K562 (cell line): ENCODE data around the gene SPIRE1. TPM values are rescaled to one million over a fixed set of nuclear protein-coding genes. Genes with fewer than 3 reads are reported as not detected.

Experiments
- ARID2 ChIP-seq: fragments of 450-650 bp; IDR thresholded peaks from 2 replicates; pipeline ENCODE4 v1.6.1; 2017; ENCODE audit warnings: antibody characterized with exemption, mild to moderate bottlenecking
- ASH1L ChIP-seq: fragments of 450-650 bp; IDR thresholded peaks from 2 replicates; pipeline ENCODE4 v1.6.1; 2018; ENCODE audit warnings: borderline replicate concordance, mild to moderate bottlenecking, low read depth; ENCODE audit not compliant: partially characterized antibody
- CTCFL ChIP-seq: IDR thresholded peaks from 2 replicates; pipeline ENCODE4 v1.6.1; 2011; ENCODE audit warnings: borderline replicate concordance, low read depth, mild to moderate bottlenecking, moderate library complexity, low read length; ENCODE audit not compliant: insufficient read depth, poor library complexity, severe bottlenecking
- ELK3 ChIP-seq: fragments of 450-650 bp; formaldehyde crosslinking; IDR thresholded peaks from 2 replicates; pipeline ENCODE4 v1.4.0; 2020; ENCODE audit warnings: mild to moderate bottlenecking
- EWSR1 ChIP-seq: fragments of 450-650 bp; IDR thresholded peaks from 2 replicates; pipeline ENCODE4 v1.6.1; 2018; ENCODE audit warnings: borderline replicate concordance, mild to moderate bottlenecking, low read depth, moderate library complexity; ENCODE audit not compliant: partially characterized antibody
- KLF6 ChIP-seq: fragments of 250-450 bp; sonication (Bioruptor Pico); IDR thresholded peaks from 2 replicates; pipeline ENCODE4 v1.4.0; 2020; ENCODE audit warnings: mild to moderate bottlenecking, moderate library complexity, borderline replicate concordance
- MAX ChIP-seq: sonication (generic); formaldehyde crosslinking; IDR thresholded peaks from 2 replicates; pipeline ENCODE4 v1.9.0; 2022; ENCODE audit warnings: mild to moderate bottlenecking, missing genetic modification reagents
- MEF2A ChIP-seq: IDR thresholded peaks from 2 replicates; pipeline ENCODE4 v1.6.1; 2011; ENCODE audit warnings: low read depth, mild to moderate bottlenecking, low read length, moderate library complexity; ENCODE audit not compliant: control insufficient read depth
- PCBP2 ChIP-seq: fragments of 200-400 bp; formaldehyde crosslinking; IDR thresholded peaks from 2 replicates; pipeline ENCODE4 v1.6.1; 2018; ENCODE audit warnings: low read length, low read depth, mild to moderate bottlenecking, moderate library complexity; ENCODE audit not compliant: poor library complexity, severe bottlenecking
- POLR2G ChIP-seq: fragments of 200-400 bp; formaldehyde crosslinking; IDR thresholded peaks from 2 replicates; pipeline ENCODE4 v1.6.1; 2017; ENCODE audit warnings: low read depth, mild to moderate bottlenecking, antibody characterized with exemption, low read length, moderate library complexity
- STAT5A ChIP-seq: IDR thresholded peaks from 2 replicates; pipeline ENCODE4 v1.6.1; 2012; ENCODE audit warnings: low read length, inconsistent platforms, borderline replicate concordance
- TAF1 ChIP-seq: IDR thresholded peaks from 2 replicates; pipeline ENCODE4 v1.6.1; 2011; ENCODE audit warnings: mild to moderate bottlenecking, low read length, moderate library complexity; ENCODE audit not compliant: insufficient read depth, control insufficient read depth, severe bottlenecking; ENCODE audit errors: extremely low read depth
- TSC22D4 ChIP-seq: fragments of 450-650 bp; IDR thresholded peaks from 2 replicates; pipeline ENCODE4 v1.6.1; 2016; ENCODE audit warnings: missing genetic modification characterization, missing biosample characterization, control low read depth
- YBX1 ChIP-seq: fragments of 450-650 bp; IDR thresholded peaks from 2 replicates; pipeline ENCODE4 v1.7.1; 2016; ENCODE audit warnings: mild to moderate bottlenecking
- ZNF239 ChIP-seq: fragments of 250-450 bp; sonication (Bioruptor Pico); IDR thresholded peaks from 2 replicates; pipeline ENCODE4 v1.4.0; 2020; ENCODE audit warnings: mild to moderate bottlenecking
- ZNF277 ChIP-seq: fragments of 250-450 bp; sonication (Bioruptor Pico); IDR thresholded peaks from 2 replicates; pipeline ENCODE4 v1.8.0; 2022; ENCODE audit warnings: inconsistent platforms, mild to moderate bottlenecking, moderate library complexity, borderline replicate concordance
- ZNF41 ChIP-seq: fragments of 250-450 bp; sonication (Bioruptor Pico); conservative IDR thresholded peaks from 2 replicates; pipeline ENCODE4 v1.4.0; 2020; ENCODE audit warnings: mild to moderate bottlenecking
- ZNF431 ChIP-seq: sonication (generic); formaldehyde crosslinking; IDR thresholded peaks from 2 replicates; pipeline ENCODE4 v1.8.0; 2022; ENCODE audit warnings: mild to moderate bottlenecking, missing genetic modification reagents
- polyA plus RNA-seq, 8 experiments: library from polyadenylated mRNA; depleted of rRNA in 4 of 8; stranded (reverse) in 5 of 8; unstranded in 3 of 8; fragments of >200 nt; fragmentation: Nextera tagmentation in 2 of 8; fragmentation: Illumina TruSeq in 1 of 8; extraction: Ambion mirVana in 2 of 8; extraction: Trizol in 1 of 8; gene quantifications; 2 replicates each; pipeline versions ENCODE4 v1.2.1 to v1.2.3, GENCODE V29; 2011 to 2014; ENCODE audit warnings: inconsistent platforms in 1 of 8, missing spikeins in 1 of 8
- total RNA-seq, 7 experiments: library from RNA; depleted of rRNA in 6 of 7; stranded (reverse); fragments of >200 nt in 6 of 7; fragmentation: Illumina TruSeq in 2 of 7; extraction: Trizol in 2 of 7; gene quantifications; 2 replicates each; pipeline versions ENCODE4 v1.2.1 to v1.2.3, GENCODE V29; 2011 to 2021; ENCODE audit warnings: low replicate concordance in 1 of 7
- TF ChIP-seq, protein P1 (sequence below): sonication (generic); formaldehyde crosslinking; IDR thresholded peaks from 2 replicates; pipeline ENCODE4 v1.8.0; 2022; ENCODE audit warnings: mild to moderate bottlenecking, missing genetic modification reagents
- TF ChIP-seq, protein P2 (sequence below): fragments of 250-450 bp; sonication (Bioruptor Pico); IDR thresholded peaks from 2 replicates; pipeline ENCODE4 v1.5.0; 2020; ENCODE audit warnings: mild to moderate bottlenecking

Gene SPIRE1
- total and polyA plus RNA-seq, 9 of the 15 experiments (the other 6 are each of a cell fraction or from before 2014, with no cell fraction given), result 2.9 to 14.0 (median 10.2) TPM

GRCh38 chr18:12657684-12658425 is at the start of gene SPIRE1 (continued):
- TF ChIP-seq, protein P1, sequence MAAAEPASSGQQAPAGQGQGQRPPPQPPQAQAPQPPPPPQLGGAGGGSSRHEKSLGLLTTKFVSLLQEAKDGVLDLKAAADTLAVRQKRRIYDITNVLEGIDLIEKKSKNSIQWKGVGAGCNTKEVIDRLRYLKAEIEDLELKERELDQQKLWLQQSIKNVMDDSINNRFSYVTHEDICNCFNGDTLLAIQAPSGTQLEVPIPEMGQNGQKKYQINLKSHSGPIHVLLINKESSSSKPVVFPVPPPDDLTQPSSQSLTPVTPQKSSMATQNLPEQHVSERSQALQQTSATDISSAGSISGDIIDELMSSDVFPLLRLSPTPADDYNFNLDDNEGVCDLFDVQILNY (CRISPR knock-in tag), result no peak
- TF ChIP-seq MAX (CRISPR knock-in tag) (no peak), ZNF277 (CRISPR knock-in tag) (no peak), ARID2 (no peak), ZNF41 (CRISPR knock-in tag) (no peak), TSC22D4 (tag) (no peak), PCBP2 (no peak), ZNF239 (no peak), TAF1 (peak; percentile 19), MEF2A (no peak), CTCFL (peak; percentile 17), STAT5A (no peak), YBX1 (no peak), ASH1L (no peak), EWSR1 (no peak), KLF6 (CRISPR knock-in tag) (no peak), ELK3 (CRISPR knock-in tag) (no peak), POLR2G (peak; percentile 70), ZNF431 (CRISPR knock-in tag) (peak; percentile 10; the same call in 1 of the 2 replicates)
- TF ChIP-seq, protein P2, sequence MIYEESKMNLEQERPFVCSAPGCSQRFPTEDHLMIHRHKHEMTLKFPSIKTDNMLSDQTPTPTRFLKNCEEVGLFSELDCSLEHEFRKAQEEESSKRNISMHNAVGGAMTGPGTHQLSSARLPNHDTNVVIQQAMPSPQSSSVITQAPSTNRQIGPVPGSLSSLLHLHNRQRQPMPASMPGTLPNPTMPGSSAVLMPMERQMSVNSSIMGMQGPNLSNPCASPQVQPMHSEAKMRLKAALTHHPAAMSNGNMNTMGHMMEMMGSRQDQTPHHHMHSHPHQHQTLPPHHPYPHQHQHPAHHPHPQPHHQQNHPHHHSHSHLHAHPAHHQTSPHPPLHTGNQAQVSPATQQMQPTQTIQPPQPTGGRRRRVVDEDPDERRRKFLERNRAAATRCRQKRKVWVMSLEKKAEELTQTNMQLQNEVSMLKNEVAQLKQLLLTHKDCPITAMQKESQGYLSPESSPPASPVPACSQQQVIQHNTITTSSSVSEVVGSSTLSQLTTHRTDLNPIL (CRISPR knock-in tag), result no peak
